T-helper 2 cell treated with Interferon-gamma antibody and Interleukin-4, amounts not matched to agents 100 ng/mL and 5 ng/mL, for 36 hours (primary cell): Measurements from ENCODE around the gene PARP3. TPM values are rescaled to one million over a fixed set of nuclear protein-coding genes. Genes with fewer than 3 reads are reported as not detected.

Experiments used
- intact Hi-C: fragments of 100-400 bp; cut with micrococcal nuclease; formaldehyde crosslinking; loops from one replicate; pipeline ENCODE4 v1.15.1; 2023
- total RNA-seq: library from RNA; stranded (reverse); gene quantifications from 2 replicates; pipeline ENCODE4 v1.2.3, GENCODE V29; 2022

PARP3 gene
- total RNA-seq, 1 donor from 2014 or later = 14.0 TPM

DNA sequence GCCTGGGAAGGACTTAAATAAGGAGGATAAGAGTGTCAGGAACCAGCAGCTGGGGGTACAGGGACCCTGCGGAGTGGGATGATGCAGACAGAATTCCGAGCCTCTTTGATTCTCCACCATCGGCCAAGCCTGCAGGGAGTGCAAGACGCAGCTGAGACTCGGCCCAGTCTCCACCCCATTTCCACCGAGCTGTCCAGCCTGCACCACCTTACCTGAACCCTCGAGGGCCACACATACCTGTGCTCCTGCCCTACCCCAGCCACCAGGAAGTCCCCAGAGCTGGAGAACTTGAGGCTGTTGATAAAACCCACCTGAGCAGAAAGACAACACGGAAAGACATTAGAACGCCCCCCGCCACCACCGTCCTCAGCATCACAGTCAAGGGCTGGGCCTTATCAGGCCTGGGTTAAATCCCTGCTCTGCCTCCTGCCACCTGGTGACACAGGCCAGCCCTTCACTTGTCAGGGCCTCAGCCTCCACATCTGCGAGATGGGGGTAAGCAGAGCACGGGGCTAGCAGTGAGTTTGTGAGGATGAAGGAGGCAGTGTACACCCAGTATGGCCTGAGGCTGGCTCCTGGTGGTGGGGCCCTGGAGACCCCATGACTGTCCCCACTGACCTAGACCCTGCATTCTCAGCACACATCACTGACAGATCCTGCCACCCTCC lies 8.6 kb upstream of the PARP3 start:
- intact Hi-C loops = no loop called here

DNA sequence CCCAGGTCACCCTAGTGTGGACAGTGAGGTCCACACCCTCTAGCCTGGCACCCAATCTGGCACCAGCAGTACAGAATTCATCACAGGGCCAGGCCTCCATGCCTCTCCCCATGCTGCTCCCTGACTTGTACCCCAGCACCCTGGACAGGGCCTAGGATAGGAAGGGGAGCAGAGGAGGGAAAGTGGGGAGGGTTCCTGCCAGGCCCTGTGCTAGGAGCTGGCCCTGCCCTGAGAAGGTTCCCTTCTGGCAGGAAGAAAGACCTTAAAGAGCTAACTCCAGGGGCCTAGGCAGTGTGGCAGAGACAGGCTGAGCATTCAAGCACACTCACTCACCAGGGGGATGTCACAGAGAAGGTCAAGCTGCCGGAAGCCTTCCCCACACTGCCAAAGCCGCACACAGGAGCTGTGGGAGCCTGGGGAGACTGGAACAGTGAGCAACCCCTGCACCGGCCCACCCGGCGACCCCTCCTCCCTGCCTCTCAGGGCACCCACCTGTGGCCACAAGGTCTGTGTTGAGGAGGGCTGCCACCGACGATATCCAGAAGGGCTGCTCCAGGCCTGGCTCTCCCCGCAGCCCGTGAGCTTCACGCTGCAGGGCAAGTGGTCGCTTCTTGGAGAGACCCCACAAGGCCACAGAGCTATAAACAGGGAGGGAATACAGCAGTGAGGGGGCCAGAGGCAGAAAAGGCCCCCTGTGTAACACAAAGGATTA lies 7.9 kb upstream of the PARP3 start:
- intact Hi-C loops = no loop called here

DNA sequence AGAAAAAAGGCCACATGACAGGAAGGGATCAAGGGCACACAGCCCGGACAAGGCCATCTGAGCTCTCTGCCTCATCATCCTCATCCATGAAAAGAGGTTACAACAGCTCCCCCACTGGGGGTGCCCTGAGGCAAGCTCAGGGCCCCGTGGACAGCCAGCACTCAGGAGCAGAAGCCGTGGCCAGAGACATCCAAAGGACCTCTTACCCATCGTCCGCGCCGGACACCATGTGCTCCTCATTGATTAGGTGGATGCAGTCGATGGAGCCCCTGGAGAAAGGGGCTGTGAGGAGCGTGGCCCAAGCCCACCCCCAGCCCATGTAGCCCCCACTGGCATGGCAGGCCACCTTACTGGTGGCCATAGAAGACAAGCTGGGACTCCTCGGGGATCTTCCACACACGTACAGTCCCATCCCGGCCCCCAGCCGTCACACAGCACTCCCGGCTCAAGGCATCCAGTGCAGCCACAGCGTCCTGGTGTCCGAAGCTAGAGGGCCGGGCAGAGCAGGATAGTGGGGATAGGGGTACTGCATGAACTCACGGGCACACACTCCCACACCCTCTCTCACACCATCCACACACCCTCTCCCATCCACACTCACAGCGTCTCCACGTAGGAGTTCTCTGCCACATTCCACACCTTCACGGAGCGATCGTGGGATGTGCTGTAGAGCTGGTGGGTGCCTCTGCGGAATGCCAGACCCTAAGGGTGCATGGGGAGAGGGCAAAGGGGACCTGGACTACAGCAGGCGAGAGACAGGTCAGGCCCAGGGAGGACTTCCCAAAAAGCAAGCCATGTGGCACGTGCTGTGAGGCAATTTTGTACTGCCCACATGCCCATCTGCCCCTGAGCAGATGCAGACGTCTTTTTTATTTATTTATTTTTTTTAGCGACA lies 6.9 kb upstream of the PARP3 start:
- intact Hi-C loops = no loop called here

DNA sequence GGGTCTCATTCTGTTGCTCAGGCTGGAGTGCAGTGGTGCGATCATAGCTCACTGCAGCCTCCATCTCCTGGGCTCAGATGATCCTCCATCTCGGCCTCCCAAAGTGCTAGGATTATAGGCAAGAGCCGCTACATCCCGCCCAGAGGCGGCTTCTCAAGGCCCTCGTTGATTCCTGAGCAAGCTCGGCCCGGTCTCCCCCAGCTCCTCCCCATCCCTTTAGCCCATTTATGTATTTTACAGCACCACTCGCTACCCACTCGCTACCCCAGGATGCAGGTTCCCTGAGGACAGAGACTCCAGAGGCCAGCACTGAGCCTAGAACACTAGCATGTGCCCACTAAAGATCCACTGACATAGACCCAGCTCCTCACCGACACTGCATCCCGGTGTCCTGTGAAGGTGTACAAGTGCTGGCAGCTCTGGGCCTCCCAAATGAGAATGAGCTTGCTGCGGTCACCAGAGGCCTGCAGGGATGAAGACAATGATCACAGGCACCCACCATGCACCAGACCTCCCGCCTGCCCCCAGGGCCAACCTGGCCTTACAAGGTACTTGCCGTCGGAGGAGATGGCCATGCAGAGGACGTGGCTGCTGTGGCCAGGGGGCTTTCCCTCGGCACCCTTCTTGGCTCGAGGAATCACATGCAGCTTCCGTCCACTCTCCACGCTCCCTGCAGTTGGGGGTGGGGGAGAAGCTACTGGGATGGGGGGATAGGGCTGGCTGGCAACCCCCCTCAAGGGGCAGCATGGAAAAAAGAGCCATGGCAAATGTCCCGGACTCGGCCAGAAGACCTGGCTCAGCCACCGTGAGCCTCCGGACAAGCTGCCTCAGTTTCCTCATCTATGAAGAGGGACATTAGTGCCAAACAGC lies 6.0 kb upstream of the PARP3 start:
- intact Hi-C loops = no loop called here

DNA sequence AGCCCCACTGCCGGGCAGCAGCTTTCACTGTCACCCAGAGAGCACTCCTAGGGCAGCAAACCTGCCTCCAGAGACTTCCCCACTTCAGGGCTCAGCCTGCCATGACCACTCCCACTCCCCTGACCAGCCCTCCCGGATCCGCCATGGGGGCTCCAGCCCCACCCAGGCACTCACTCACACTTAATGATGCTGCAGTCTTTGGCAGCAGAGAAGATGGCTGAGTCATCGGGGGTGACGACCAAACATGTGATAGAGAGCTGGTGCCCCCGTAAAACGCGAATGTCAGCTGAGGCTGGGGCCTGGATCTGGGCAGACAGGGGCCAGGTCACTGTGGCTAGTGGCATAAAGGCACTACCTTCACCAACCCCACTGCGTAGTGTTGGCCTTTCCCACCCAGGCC lies 5.1 kb upstream of the PARP3 start:
- intact Hi-C loops = no loop called here

DNA sequence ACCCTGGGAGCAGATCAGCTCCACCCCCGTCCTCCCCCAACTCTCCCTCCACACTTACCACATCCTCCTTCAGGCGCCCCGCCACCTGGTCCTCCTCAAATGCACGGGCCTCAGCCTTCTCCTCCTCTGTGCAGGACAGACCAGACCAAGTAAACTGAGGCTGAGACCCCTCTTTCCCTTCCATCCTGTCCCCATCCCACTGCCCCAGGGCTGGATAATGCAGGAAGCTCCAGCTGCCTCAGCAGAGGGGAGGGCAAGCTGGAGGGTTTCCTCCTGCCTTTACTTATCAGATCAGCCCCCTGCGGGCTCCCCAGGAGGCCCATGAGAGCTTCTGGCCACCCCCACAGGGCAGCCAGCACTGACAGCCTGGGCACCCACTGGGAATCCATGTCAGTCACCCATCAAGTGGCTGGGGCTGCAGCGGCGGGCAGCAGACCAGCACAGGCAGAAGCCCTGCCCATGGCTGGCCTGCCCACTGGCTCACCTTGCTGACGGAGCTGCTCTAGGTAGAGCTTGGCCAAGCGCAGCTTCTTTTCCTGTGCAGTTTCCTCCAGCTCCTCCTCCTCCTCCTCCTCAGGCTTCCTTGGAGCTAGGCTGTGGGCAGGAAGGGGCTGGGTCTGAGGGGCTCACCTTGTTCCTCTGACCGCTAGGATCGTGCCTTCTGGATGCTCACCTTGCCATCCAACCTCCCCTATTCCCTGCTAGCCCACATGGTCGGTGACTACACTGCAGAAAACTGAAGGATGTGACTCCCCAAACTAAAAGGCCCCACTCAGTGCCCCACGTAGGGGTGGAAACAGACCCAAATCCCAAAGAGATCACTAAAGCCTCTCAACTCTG lies 4.3 kb upstream of the PARP3 start:
- intact Hi-C loops = no loop called here

DNA sequence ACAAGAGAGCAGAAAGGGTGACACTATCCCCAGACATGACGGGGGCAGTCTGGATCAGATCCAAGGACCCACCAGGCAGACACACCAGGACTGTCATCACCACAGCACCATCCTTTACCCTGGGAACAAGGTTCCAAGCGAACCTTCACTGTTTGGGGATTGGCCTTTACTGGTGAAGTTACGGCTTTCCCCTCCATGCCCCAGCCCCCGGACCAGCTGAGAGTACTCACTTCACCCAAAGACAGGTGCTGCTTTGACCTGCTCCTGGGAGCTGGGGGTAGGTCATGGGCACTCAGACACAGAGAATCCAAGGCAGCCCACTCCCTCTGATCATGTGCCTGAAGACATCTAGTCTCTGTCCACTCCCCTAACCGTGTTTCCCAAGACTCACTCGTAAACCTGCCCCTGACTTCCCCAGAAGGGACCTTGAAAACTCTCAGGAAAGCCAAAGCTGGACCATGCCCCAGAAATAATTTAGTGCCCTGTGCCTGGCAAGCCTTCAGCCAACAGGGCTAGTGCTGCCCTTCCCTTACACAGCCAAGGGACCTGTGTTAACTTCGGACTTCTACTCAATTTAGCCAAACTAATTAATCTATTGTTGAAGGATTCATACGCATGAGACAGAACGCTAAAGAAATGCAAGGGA lies 3.3 kb upstream of the PARP3 start:
- intact Hi-C loops = no loop called here

DNA sequence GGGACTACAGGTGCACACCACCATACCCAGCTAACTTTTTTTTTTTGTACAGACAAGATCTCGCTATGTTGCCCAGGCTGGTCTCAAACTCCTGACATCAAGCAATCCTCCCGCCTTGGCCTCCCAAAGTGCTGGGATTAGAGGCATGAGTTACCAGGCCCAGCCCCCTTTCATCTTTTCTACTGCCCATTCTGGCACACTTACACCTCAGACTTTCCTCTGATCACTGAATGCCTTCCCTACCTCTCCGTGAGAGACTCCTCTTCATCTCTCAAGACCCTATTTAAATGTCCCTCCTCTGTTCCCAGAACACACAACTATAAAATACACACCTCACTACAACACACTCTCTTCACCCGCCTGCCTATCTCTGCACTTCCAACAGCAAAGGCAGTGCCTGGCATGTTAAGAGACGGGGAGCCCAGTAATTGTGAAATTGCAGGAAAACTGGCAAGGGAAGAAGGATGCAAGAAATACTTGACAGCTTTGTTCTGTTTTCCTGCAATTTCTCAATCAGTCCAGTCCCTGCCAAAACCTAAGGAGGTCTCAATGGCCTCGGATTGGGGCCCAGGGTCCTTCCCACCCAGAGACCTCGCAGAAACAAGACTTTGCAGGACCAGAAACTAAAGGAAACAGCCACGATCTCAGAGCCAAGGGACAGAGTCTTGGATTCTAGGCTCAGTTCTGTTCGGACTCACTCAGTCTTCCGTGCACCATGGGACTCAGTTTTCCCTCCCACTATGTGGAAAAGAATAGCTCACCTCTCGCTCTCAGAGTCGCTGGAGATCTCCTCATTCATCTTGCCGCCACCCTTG lies 1.3 kb upstream of the PARP3 start:
- intact Hi-C loops = loop anchor here (1.0 to 10.0 kb wide), 3 partner anchors 256 to 1326 kb away; partner anchors contain the start of genes ALAS1, CISH and MAPKAPK3

DNA sequence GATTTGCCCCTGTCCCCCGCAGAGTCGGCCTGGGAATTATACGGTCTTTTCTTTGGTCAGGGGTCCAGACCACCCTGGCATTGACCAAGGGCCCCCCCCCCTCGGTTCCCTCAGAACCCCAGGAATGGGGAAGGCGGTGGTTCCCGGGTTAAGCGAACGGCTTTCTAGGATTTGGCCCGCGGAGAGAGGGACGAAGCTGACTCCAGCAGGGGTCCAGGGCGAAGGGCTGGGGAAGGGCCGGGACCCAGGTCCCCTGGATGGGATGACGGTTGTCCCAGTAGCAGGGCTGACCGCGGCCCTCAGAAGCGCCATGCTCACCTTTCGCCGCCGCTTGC lies 733 bp upstream of the PARP3 start:
- intact Hi-C loops = loop anchor here (1.0 to 10.0 kb wide), 3 partner anchors 257 to 1327 kb away; partner anchors contain the start of genes ALAS1, CISH and MAPKAPK3

DNA sequence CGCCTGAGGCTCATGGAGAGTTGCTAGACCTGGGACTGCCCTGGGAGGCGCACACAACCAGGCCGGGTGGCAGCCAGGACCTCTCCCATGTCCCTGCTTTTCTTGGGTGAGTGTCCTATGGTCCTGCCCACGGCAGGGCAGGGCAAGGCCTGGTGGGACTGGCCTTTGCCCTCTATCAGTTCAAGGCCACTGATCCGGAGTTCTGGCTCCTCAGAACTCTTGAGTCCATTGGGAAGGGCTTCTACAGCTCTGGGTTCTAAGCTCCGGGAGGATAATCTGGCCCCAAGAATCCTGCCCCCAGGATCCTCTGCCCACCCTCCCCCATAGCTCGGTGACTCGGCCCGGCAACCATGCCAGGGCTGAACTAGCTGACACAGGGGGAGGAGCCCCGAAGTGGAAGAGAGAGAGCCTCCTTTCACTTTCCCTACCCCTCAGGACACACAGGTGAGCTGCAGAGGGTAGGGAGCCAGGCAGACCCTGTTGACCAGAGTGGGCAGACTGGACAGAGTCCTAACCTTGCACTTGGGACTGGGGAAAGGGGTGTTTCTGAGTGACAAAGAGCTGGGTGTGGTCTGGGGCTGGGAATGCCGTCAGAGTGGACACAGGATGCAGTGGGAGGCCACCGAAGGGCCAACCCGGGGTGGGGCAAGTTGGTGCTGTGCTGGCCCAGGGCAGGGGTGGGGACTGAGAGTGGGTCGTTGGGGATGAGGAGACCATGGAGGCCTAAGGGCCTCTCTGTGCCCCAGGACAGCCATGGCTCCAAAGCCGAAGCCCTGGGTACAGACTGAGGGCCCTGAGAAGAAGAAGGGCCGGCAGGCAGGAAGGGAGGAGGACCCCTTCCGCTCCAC lies 664 bp downstream of the PARP3 start:
- intact Hi-C loops = loop anchor here (1.0 to 10.0 kb wide), 10 partner anchors 31 to 1328 kb away; partner anchors contain the start of genes ABHD14B, ACY1, CISH and MAPKAPK3

DNA sequence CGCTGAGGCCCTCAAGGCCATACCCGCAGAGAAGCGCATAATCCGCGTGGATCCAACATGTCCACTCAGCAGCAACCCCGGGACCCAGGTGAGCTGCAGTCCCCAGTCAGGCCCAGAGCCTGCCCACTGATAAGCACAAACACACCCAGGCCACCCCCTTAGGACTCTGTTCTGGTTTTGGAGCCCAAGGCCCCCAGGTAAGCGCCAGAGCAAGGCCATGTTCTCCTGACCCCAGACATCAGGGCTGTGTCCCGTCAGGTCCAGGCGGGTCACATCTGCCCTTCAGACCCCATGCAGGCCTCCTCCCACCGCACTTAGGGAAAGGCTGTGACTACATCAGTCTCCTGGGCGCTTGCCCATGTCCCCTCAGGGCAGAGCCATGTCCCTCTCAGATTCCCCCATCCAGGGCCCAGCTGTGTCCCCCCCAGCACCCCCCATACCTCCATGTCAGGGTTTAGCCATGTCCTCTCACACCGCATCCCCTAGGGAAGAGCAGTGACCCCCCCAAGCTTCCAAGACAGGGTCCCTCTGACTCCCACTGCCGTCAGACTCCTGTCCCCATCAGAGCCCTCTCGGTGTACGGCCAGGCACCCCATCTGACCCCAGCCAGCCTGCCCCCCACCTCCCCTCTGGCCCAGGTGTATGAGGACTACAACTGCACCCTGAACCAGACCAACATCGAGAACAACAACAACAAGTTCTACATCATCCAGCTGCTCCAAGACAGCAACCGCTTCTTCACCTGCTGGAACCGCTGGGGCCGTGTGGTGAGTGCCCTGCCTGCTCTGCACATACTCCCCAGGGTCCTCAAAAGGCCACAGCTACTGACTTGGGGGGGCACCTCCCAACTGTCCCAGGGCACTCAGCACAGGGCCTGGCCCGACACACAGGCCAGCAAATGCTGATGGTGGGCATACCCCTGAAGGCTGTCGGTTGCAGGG lies 1.6 kb downstream of the PARP3 start:
- intact Hi-C loops = loop anchor here (10.0 kb wide), 2 partner anchors 259 to 1329 kb away; partner anchors contain the start of genes CISH and MAPKAPK3

DNA sequence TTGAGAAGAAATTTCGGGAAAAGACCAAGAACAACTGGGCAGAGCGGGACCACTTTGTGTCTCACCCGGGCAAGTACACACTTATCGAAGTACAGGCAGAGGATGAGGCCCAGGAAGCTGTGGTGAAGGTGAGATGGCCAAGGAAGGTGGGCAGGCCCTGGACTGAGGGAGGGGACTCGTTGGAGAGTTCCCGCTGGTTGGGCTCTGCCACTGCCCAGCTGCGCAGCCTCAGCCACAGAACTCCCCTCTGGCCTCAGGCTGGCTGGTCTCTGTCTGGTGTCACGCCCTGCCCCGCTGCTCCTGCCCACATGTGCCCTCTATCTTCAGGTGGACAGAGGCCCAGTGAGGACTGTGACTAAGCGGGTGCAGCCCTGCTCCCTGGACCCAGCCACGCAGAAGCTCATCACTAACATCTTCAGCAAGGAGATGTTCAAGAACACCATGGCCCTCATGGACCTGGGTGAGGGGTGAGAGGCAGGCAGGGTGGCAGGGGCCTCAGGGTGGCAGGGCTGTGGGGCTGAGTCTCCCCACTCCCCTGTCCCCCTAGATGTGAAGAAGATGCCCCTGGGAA lies 2.4 kb downstream of the PARP3 start:
- intact Hi-C loops = loop anchor here (10.0 kb wide), 2 partner anchors 260 to 1330 kb away; partner anchors contain the start of genes CISH and MAPKAPK3

DNA sequence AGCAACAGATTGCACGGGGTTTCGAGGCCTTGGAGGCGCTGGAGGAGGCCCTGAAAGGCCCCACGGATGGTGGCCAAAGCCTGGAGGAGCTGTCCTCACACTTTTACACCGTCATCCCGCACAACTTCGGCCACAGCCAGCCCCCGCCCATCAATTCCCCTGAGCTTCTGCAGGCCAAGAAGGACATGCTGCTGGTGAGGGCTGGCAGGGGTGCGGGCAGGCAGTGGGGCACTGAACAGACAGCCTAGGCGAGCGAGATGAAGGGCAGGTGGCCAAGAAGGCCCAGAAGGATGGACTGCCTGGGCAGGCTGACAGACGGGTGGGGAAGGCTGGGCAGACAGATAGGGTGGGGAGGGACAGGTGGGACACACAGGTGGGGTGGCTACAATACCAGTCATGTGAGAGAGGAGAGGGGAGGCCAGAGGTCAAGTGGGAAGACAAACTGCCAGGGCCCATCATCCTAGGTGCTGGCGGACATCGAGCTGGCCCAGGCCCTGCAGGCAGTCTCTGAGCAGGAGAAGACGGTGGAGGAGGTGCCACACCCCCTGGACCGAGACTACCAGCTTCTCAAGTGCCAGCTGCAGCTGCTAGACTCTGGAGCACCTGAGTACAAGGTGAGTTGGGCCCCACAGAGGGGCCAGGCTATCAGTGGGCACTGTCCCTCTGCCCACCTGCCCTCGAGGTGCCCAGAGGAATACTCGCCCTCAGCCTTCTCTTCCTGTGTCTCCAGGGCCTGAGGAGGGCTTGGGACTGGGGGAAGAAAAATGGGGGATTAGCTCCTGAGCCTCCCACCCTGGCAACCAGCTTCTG lies 3.1 kb downstream of the PARP3 start:
- intact Hi-C loops = loop anchor here (10.0 kb wide), 2 partner anchors 260 to 1330 kb away; partner anchors contain the start of genes CISH and MAPKAPK3

DNA sequence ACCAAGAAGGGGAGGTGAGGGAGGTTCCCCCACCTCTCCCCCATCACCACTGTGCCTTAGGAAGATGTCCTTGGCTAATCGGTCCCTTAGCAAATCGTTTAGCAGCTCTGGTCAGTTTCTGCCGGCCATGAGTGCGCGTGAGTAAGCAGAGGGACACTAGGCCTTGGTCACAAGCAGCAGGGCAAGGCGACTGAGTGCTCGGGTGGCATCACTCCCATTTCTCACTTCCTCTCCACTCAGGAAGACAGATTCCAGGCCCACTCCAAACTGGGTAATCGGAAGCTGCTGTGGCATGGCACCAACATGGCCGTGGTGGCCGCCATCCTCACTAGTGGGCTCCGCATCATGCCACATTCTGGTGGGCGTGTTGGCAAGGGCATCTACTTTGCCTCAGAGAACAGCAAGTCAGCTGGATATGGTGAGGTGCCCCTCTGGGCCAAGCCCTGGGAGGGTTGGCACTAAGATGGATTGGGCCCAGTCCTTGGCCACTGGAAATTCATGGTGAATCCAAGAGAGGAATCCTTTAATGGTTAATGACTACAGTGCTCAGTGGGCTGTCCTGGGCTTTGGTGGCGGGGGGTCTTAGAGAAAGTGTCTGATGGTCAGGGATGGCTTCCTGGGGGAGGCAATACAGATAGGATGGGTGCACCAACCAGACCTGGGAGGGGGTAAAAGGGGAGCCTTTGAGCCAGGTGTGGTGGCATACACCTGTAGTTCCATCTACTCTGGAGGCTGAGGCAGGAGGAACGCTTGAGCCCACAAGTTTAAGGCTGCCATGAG lies 4.0 kb downstream of the PARP3 start:
- intact Hi-C loops = loop anchor here (10.0 kb wide), 2 partner anchors 261 to 1331 kb away; partner anchors contain the start of genes CISH and MAPKAPK3
